Glutamatergic neuron (in vitro differentiated cells): ENCODE results near the gene MAPK7. TPM values are rescaled to one million over a fixed set of nuclear protein-coding genes. Genes with fewer than 3 reads are reported as not detected.
A peak's percentile ranks its signal among the peaks of the same experiment; 100 is the strongest.

ENCODE experiments used
- DNase-seq: peaks from one replicate; pipeline ENCODE4 v3.0.0; 2022
- H3K27ac Mint-ChIP-seq: one replicate; pipeline ENCODE4 v1.8.0; 2020; ENCODE audit warnings: mild to moderate bottlenecking, mixed read lengths, inconsistent platforms; ENCODE audit not compliant: unreplicated experiment
- H3K27me3 Mint-ChIP-seq: one replicate; pipeline ENCODE4 v1.8.0; 2020; ENCODE audit warnings: mild to moderate bottlenecking, moderate library complexity, mixed read lengths, inconsistent platforms; ENCODE audit not compliant: unreplicated experiment
- H3K36me3 Mint-ChIP-seq: one replicate; pipeline ENCODE4 v1.8.0; 2020; ENCODE audit warnings: mild to moderate bottlenecking, mixed read lengths, inconsistent platforms; ENCODE audit not compliant: unreplicated experiment
- H3K4me1 Mint-ChIP-seq: one replicate; pipeline ENCODE4 v1.8.0; 2020; ENCODE audit warnings: mild to moderate bottlenecking, low read depth, mixed read lengths, inconsistent platforms; ENCODE audit not compliant: unreplicated experiment
- H3K4me3 Mint-ChIP-seq: one replicate; pipeline ENCODE4 v1.8.0; 2020; ENCODE audit warnings: mild to moderate bottlenecking, mixed read lengths, inconsistent platforms; ENCODE audit not compliant: unreplicated experiment
- H3K9me3 Mint-ChIP-seq: one replicate; pipeline ENCODE4 v1.8.0; 2020; ENCODE audit warnings: mild to moderate bottlenecking, moderate library complexity, mixed read lengths, inconsistent platforms; ENCODE audit not compliant: unreplicated experiment
- CTCF ChIP-seq: fragments of 200-600 bp; sonication (generic); IDR thresholded peaks from one replicate; pipeline ENCODE4 v1.5.0; 2021; ENCODE audit not compliant: partially characterized antibody, unreplicated experiment
- total RNA-seq: library from RNA; stranded (reverse); fragmentation: NEBNext Ultra II Directional; extraction: Animal tissue kit (Norgen Biotek cat#: 25700); gene quantifications from one replicate; pipeline ENCODE4 v1.2.1, GENCODE V29; 2021; ENCODE audit not compliant: unreplicated experiment

Gene MAPK7
- total RNA-seq, 1 donor from 2014 or later = 70.6 TPM

GRCh38 chr17:19369846-19370492, 8.3 kb upstream of the MAPK7 start:
- Mint-ChIP-seq H3K27me3 (peaks cover 3% of the 10 kb centered on the region), H3K4me1 (peaks cover 12% of the 10 kb centered on the region), H3K9me3 (peaks cover 7% of the 10 kb centered on the region), H3K27ac (peak overlapping the region; percentile 75), H3K36me3 (no peaks in the 10 kb centered on the region), H3K4me3 (peak overlapping the region; percentile 55)
- no peak for TF ChIP-seq CTCF
- no peak for DNase-seq

- DNase-seq = no peak
- H3K36me3 Mint-ChIP-seq = no peaks in the 10 kb centered on the region
- H3K4me1 Mint-ChIP-seq = peaks cover 11% of the 10 kb centered on the region
- TF ChIP-seq CTCF = no peak
- H3K27me3 Mint-ChIP-seq = peaks cover 3% of the 10 kb centered on the region
- no peak overlapping the region for H3K27ac Mint-ChIP-seq
- H3K4me3 Mint-ChIP-seq = no peak overlapping the region
- peaks cover 6% of the 10 kb centered on the region for H3K9me3 Mint-ChIP-seq
Measured at GRCh38 chr17:19370493-19370960, 7.8 kb upstream of the MAPK7 start.

GRCh38 chr17:19371259-19372010, 6.9 kb upstream of the MAPK7 start:
- Mint-ChIP-seq H3K4me1 (peaks cover 10% of the 10 kb centered on the region), H3K27me3 (peaks cover 3% of the 10 kb centered on the region), H3K4me3 (no peak overlapping the region), H3K27ac (peak overlapping the region; percentile 52), H3K9me3 (peaks cover 5% of the 10 kb centered on the region), H3K36me3 (no peaks in the 10 kb centered on the region)
- TF ChIP-seq CTCF = no peak
- no peak for DNase-seq

GRCh38 chr17:19372011-19372370, 6.3 kb upstream of the MAPK7 start:
- DNase-seq = no peak
- Mint-ChIP-seq H3K4me1 (peaks cover 14% of the 10 kb centered on the region), H3K9me3 (peaks cover 5% of the 10 kb centered on the region), H3K27me3 (peaks cover 3% of the 10 kb centered on the region), H3K36me3 (no peaks in the 10 kb centered on the region), H3K4me3 (no peak overlapping the region), H3K27ac (no peak overlapping the region)
- no peak for TF ChIP-seq CTCF

- no peak overlapping the region for H3K27ac Mint-ChIP-seq
- DNase-seq = no peak
- H3K27me3 Mint-ChIP-seq = peaks cover 3% of the 10 kb centered on the region
- peaks cover 14% of the 10 kb centered on the region for H3K4me1 Mint-ChIP-seq
- no peak overlapping the region for H3K4me3 Mint-ChIP-seq
- TF ChIP-seq CTCF = no peak
- peaks cover 5% of the 10 kb centered on the region for H3K9me3 Mint-ChIP-seq
- no peaks in the 10 kb centered on the region for H3K36me3 Mint-ChIP-seq
Measured at GRCh38 chr17:19372439-19372838, 5.9 kb upstream of the MAPK7 start.
